ENCODE measurements around the gene FAM3C.

FAM3C gene

GRCh38 chr7:121313793-121314676 is 82.1 kb downstream of the FAM3C start:
- Mint-ChIP-seq H3K4me3 (no peak overlapping the region), H3K36me3 (ENCODE audit: low read depth) (no peaks in the 10 kb centered on the region), H3K4me1 (ENCODE audit: low read depth) (peaks cover 10% of the 10 kb centered on the region), H3K9me3 (peaks cover 9% of the 10 kb centered on the region), H3K27ac (no peak overlapping the region), H3K27me3 (peaks cover 29% of the 10 kb centered on the region)

- Mint-ChIP-seq H3K27ac (no peak overlapping the region), H3K36me3 (ENCODE audit: low read depth) (no peaks in the 10 kb centered on the region), H3K4me3 (no peak overlapping the region), H3K4me1 (ENCODE audit: low read depth) (peaks cover 10% of the 10 kb centered on the region), H3K27me3 (peaks cover 35% of the 10 kb centered on the region), H3K9me3 (peaks cover 9% of the 10 kb centered on the region)
Measured at GRCh38 chr7:121313220-121313792, 82.8 kb downstream of the FAM3C start.

GRCh38 chr7:121307021-121307574 is 89.0 kb downstream of the FAM3C start:
- Mint-ChIP-seq H3K36me3 (ENCODE audit: low read depth) (no peaks in the 10 kb centered on the region), H3K9me3 (peaks cover 9% of the 10 kb centered on the region), H3K4me1 (ENCODE audit: low read depth) (peaks cover 14% of the 10 kb centered on the region), H3K4me3 (no peak overlapping the region), H3K27ac (no peak overlapping the region), H3K27me3 (peaks cover 32% of the 10 kb centered on the region)

GRCh38 chr7:121306565-121306964 is 89.5 kb downstream of the FAM3C start:
- H3K36me3 Mint-ChIP-seq (ENCODE audit: low read depth), result no peaks in the 10 kb centered on the region
- H3K4me3 Mint-ChIP-seq, result no peak overlapping the region
- peak overlapping the region; percentile 65 for H3K27ac Mint-ChIP-seq
- peaks cover 9% of the 10 kb centered on the region for H3K9me3 Mint-ChIP-seq
- H3K27me3 Mint-ChIP-seq, result peaks cover 32% of the 10 kb centered on the region
- H3K4me1 Mint-ChIP-seq (ENCODE audit: low read depth), result peaks cover 14% of the 10 kb centered on the region

- H3K9me3 Mint-ChIP-seq, result peaks cover 4% of the 10 kb centered on the region
- no peak overlapping the region for H3K4me3 Mint-ChIP-seq
- H3K27me3 Mint-ChIP-seq, result peaks cover 26% of the 10 kb centered on the region
- H3K4me1 Mint-ChIP-seq (ENCODE audit: low read depth), result peaks cover 14% of the 10 kb centered on the region
- H3K27ac Mint-ChIP-seq, result no peak overlapping the region
- H3K36me3 Mint-ChIP-seq (ENCODE audit: low read depth), result no peaks in the 10 kb centered on the region
Measured at GRCh38 chr7:121305109-121305508, 91.0 kb downstream of the FAM3C start.

- Mint-ChIP-seq H3K27ac (no peak overlapping the region), H3K4me3 (no peak overlapping the region), H3K4me1 (ENCODE audit: low read depth) (peaks cover 14% of the 10 kb centered on the region), H3K9me3 (no peaks in the 10 kb centered on the region), H3K36me3 (ENCODE audit: low read depth) (no peaks in the 10 kb centered on the region), H3K27me3 (peaks cover 26% of the 10 kb centered on the region)
Measured at GRCh38 chr7:121304102-121304658, 91.9 kb downstream of the FAM3C start.

GRCh38 chr7:121303422-121304101 is 92.5 kb downstream of the FAM3C start:
- Mint-ChIP-seq H3K9me3 (no peaks in the 10 kb centered on the region), H3K27ac (no peak overlapping the region), H3K4me1 (ENCODE audit: low read depth) (peaks cover 14% of the 10 kb centered on the region), H3K27me3 (peaks cover 22% of the 10 kb centered on the region), H3K4me3 (no peak overlapping the region), H3K36me3 (ENCODE audit: low read depth) (no peaks in the 10 kb centered on the region)

- Mint-ChIP-seq H3K4me1 (ENCODE audit: low read depth) (peaks cover 12% of the 10 kb centered on the region), H3K27ac (no peak overlapping the region), H3K4me3 (no peak overlapping the region), H3K36me3 (ENCODE audit: low read depth) (no peaks in the 10 kb centered on the region), H3K27me3 (peaks cover 15% of the 10 kb centered on the region), H3K9me3 (no peaks in the 10 kb centered on the region)
Measured at GRCh38 chr7:121302214-121302745, 93.8 kb downstream of the FAM3C start.

GRCh38 chr7:121301446-121302213 is 94.5 kb downstream of the FAM3C start:
- H3K27ac Mint-ChIP-seq, result no peak overlapping the region
- peaks cover 13% of the 10 kb centered on the region for H3K27me3 Mint-ChIP-seq
- H3K4me1 Mint-ChIP-seq (ENCODE audit: low read depth), result peaks cover 6% of the 10 kb centered on the region
- no peaks in the 10 kb centered on the region for H3K9me3 Mint-ChIP-seq
- no peak overlapping the region for H3K4me3 Mint-ChIP-seq
- no peaks in the 10 kb centered on the region for H3K36me3 Mint-ChIP-seq (ENCODE audit: low read depth)

- H3K4me1 Mint-ChIP-seq (ENCODE audit: low read depth), result no peaks in the 10 kb centered on the region
- H3K27me3 Mint-ChIP-seq, result peaks cover 9% of the 10 kb centered on the region
- no peaks in the 10 kb centered on the region for H3K9me3 Mint-ChIP-seq
- no peak overlapping the region for H3K4me3 Mint-ChIP-seq
- no peaks in the 10 kb centered on the region for H3K36me3 Mint-ChIP-seq (ENCODE audit: low read depth)
- no peak overlapping the region for H3K27ac Mint-ChIP-seq
Measured at GRCh38 chr7:121300685-121301420, 95.3 kb downstream of the FAM3C start.

Measured in stimulated activated naive CD8-positive, alpha-beta T cell treated with anti-CD3 and anti-CD28 coated beads, Interleukin-15, Interleukin-2, amounts not matched to agents 100 ng/mL and 50 ng/mL, for 24 hours (primary cell).